HG02885 (cell line): ENCODE data around the gene SLC13A4.

Experiments
- ATAC-seq: cut with Tn5 transposase; IDR thresholded peaks from one replicate; pipeline ENCODE4 v1.9.1; 2021; ENCODE audit warnings: mild to moderate bottlenecking; ENCODE audit not compliant: unreplicated experiment, poor library complexity

Gene SLC13A4

DNA sequence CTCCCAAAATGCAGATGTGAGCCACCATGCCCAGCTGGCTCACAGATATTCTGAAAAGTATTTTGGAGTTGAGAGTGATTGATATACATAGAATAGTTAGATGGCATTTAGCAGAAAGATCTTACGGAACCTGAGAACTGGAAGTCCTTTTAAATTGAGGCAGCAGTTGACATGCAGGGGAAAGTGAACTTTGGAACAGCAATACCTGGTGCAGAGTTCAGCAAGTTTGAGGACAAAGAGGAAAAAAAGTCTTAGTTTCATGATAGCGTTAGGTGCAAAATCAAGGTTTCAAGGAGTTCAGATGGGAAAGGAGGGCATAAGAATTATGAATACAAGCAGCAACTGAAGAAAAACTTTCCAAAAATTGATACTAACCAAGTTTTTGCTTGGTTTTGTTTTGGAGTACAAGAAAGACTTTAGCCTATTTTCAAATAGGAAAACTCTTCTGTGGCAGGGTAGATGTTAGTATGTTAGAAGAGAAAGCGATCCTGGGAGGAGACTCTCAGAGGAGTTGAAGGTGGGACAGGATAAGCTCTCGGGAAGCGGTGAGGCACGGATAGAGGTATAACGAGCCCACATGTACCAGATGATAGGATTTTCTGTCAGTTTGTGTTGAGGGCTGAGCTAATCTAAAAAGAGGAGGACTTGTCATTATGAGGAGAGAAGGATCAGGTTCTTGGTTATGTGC, 93.7 kb downstream of the SLC13A4 start:
- ATAC-seq = no peak
